ENCODE results near the gene RAD51B.

Gene RAD51B

GRCh38 chr14:67846029-67846610 lies 26.5 kb downstream of the RAD51B start (continued):
- TF ChIP-seq PRDM4 (tag by site-specific recombination; IDR thresholded peaks at IDR 0.05) (no peak), KLF8 (tag by site-specific recombination; IDR thresholded peaks at IDR 0.05) (no peak), ZNF391 (tag by site-specific recombination; IDR thresholded peaks at IDR 0.05; ENCODE audit: borderline replicate concordance, low read depth) (no peak)

- Histone ChIP-seq H3K4me1 (ENCODE audit: control insufficient read depth, insufficient read depth, low read length) (no peaks in the 10 kb centered on the region), H3K4me3 (ENCODE audit: low read depth, low read length) (no peak overlapping the region), H3K9me3 (ENCODE audit: control insufficient read depth, insufficient read depth, low read depth, low read length) (no peaks in the 10 kb centered on the region), H3K36me3 (ENCODE audit: control insufficient read depth in 2 of 2, insufficient read depth in 1 of 2, low read length in 2 of 2) (no peaks in the 10 kb centered on the region; a peak in 1 of 3 replicates), H3K27ac (ENCODE audit: extremely low read depth, low read depth, low read length) (no peak overlapping the region)
- POLR2A ChIA-PET: no interaction called here
- TF ChIP-seq ZNF473 (tag by site-specific recombination; IDR thresholded peaks at IDR 0.05): no peak
- TF ChIP-seq ZNF362 (tag by site-specific recombination; IDR thresholded peaks at IDR 0.05): no peak
- no peak for TF ChIP-seq KLF10 (tag by site-specific recombination; IDR thresholded peaks at IDR 0.05)
- TF ChIP-seq ZNF76 (tag by site-specific recombination; IDR thresholded peaks at IDR 0.05; ENCODE audit: borderline replicate concordance, low read depth): no peak
- TF ChIP-seq ZNF558 (tag by site-specific recombination; IDR thresholded peaks at IDR 0.05): no peak
- no peak for TF ChIP-seq BCL11B (tag by site-specific recombination; IDR thresholded peaks at IDR 0.05; ENCODE audit: low read depth)
- no peak for TF ChIP-seq ZNF792 (tag by site-specific recombination; IDR thresholded peaks at IDR 0.05)
- no peak for TF ChIP-seq ZNF292 (tag by site-specific recombination; IDR thresholded peaks at IDR 0.05; ENCODE audit: borderline replicate concordance, low read depth)
- TF ChIP-seq ZNF350 (tag by site-specific recombination; IDR thresholded peaks at IDR 0.05): no peak
- TF ChIP-seq ZNF239 (tag by site-specific recombination; IDR thresholded peaks at IDR 0.05): no peak
- no peak for TF ChIP-seq OSR2 (tag by site-specific recombination; IDR thresholded peaks at IDR 0.05)
- no peak for TF ChIP-seq ZBTB7A (tag by site-specific recombination; IDR thresholded peaks at IDR 0.05; ENCODE audit: low read depth)
- TF ChIP-seq SP3 (tag by site-specific recombination; IDR thresholded peaks at IDR 0.05): no peak
- TF ChIP-seq REPIN1 (tag by site-specific recombination; IDR thresholded peaks at IDR 0.05; ENCODE audit: low read depth): no peak
- no peak for TF ChIP-seq ZNF660 (tag by site-specific recombination; IDR thresholded peaks at IDR 0.05)
- no peak for TF ChIP-seq ZNF391 (tag by site-specific recombination; IDR thresholded peaks at IDR 0.05; ENCODE audit: borderline replicate concordance, low read depth)
- TF ChIP-seq ZSCAN18 (tag by site-specific recombination; IDR thresholded peaks at IDR 0.05): no peak
- no peak for TF ChIP-seq ZNF148 (tag by site-specific recombination; IDR thresholded peaks at IDR 0.05; ENCODE audit: borderline replicate concordance)
- TF ChIP-seq ZNF280C (tag by site-specific recombination; IDR thresholded peaks at IDR 0.05): no peak
- TF ChIP-seq PRDM6 (tag by site-specific recombination; IDR thresholded peaks at IDR 0.05): no peak
- CTCF ChIA-PET: interaction anchor here (1.1 kb wide), 1 partner anchor 13 kb away, joined by 3 read pairs; no protein-coding TSS in a partner anchor
Observed at GRCh38 chr14:67850066-67850830, 30.7 kb downstream of the RAD51B start.

All from HEK293 (cell line).